IMR-90 (cell line): ENCODE results near the gene CTNNBIP1. TPM values are rescaled to one million over a fixed set of nuclear protein-coding genes. Genes with fewer than 3 reads are reported as not detected.

Source experiments
- ATAC-seq: fragments of 200-7000 bp; cut with Tn5 transposase; 2 replicates; pipeline ENCODE4 v1.9.1; 2020; ENCODE audit warnings: low read depth, mild to moderate bottlenecking, moderate library complexity
- BruUV-seq: library from RNA; stranded (reverse); fragments of 400-500 nt; replicated peaks from 2 replicates; lab custom pipeline; 2021; lab: Mats Ljungman, UMichigan
- CTCF ChIA-PET: fragments of 300-600 bp; formaldehyde crosslinking; extraction: SDS; loops from one replicate; lab custom pipeline; 2021; ENCODE audit warnings: antibody characterized with exemption; lab: Yijun Ruan, JAX
- POLR2A ChIA-PET: fragments of 300-600 bp; sonication (Branson Sonifier 250); formaldehyde crosslinking; loops from one replicate; lab custom pipeline; 2022; ENCODE audit warnings: antibody characterized with exemption; ENCODE audit not compliant: unreplicated experiment; lab: Charles Lee
- DNase-seq: peaks from one replicate; pipeline ENCODE4 v3.0.0; 2013
- H2AFZ ChIP-seq: replicated peaks from 2 replicates; pipeline ENCODE3; 2013; ENCODE audit warnings: low read length, mild to moderate bottlenecking; ENCODE audit not compliant: poor library complexity
- H2AK5ac ChIP-seq: 2 replicates; pipeline ENCODE4 v1.6.1; 2013; ENCODE audit warnings: low read depth, low read length, inconsistent platforms
- H2AK9ac ChIP-seq: replicated peaks from 2 replicates; pipeline ENCODE3; 2013; ENCODE audit warnings: mild to moderate bottlenecking, low read depth, low read length, moderate library complexity; ENCODE audit not compliant: poor library complexity
- H2BK120ac ChIP-seq: 2 replicates; pipeline ENCODE4 v1.6.1; 2013; ENCODE audit warnings: low read depth, low read length, inconsistent platforms
- H2BK15ac ChIP-seq: 3 replicates; pipeline ENCODE4 v1.6.1; 2013; ENCODE audit warnings: low read depth, low read length, inconsistent platforms
- H2BK20ac ChIP-seq: 2 replicates; pipeline ENCODE4 v1.6.1; 2013; ENCODE audit warnings: low read depth, mild to moderate bottlenecking, inconsistent platforms, low read length, moderate library complexity
- H2BK5ac ChIP-seq: 2 replicates; pipeline ENCODE4 v1.6.1; 2013; ENCODE audit warnings: mild to moderate bottlenecking, low read depth, low read length, inconsistent platforms; ENCODE audit not compliant: poor library complexity, severe bottlenecking
- H3K14ac ChIP-seq: replicated peaks from 2 replicates; pipeline ENCODE4 v1.6.1; 2013; ENCODE audit warnings: low read depth, low read length, inconsistent platforms
- H3K18ac ChIP-seq: 2 replicates; pipeline ENCODE4 v1.6.1; 2013; ENCODE audit warnings: low read depth, low read length, control low read depth
- H3K23ac ChIP-seq: 2 replicates; pipeline ENCODE4 v1.6.1; 2013; ENCODE audit warnings: low read depth, low read length, inconsistent platforms
- H3K27ac ChIP-seq: 2 replicates; pipeline ENCODE4 v1.5.1; 2013; ENCODE audit warnings: mild to moderate bottlenecking, control low read depth, low read length; ENCODE audit not compliant: insufficient read depth
- H3K27me3 ChIP-seq: 2 replicates; pipeline ENCODE4 v1.6.1; 2013; ENCODE audit warnings: low read length; ENCODE audit not compliant: control insufficient read depth, insufficient read depth
- H3K36me3 ChIP-seq: 2 replicates; pipeline ENCODE4 v1.6.1; 2013; ENCODE audit warnings: low read length, mixed read lengths; ENCODE audit not compliant: control insufficient read depth, insufficient read depth
- H3K4ac ChIP-seq: 2 replicates; pipeline ENCODE4 v1.6.1; 2013; ENCODE audit warnings: low read depth, low read length, inconsistent platforms
- H3K4me1 ChIP-seq: 2 replicates; pipeline ENCODE4 v1.6.1; 2013; ENCODE audit warnings: low read length, mixed read lengths; ENCODE audit not compliant: control insufficient read depth, insufficient read depth
- H3K4me2 ChIP-seq: 2 replicates; pipeline ENCODE4 v1.6.1; 2013; ENCODE audit warnings: low read depth, mild to moderate bottlenecking, control low read depth, low read length, moderate library complexity
- H3K4me3 ChIP-seq: 2 replicates; pipeline ENCODE4 v1.5.1; 2013; ENCODE audit warnings: low read depth, mild to moderate bottlenecking, control low read depth, low read length, moderate library complexity; ENCODE audit not compliant: insufficient read depth
- H3K56ac ChIP-seq: 2 replicates; pipeline ENCODE4 v1.6.1; 2013; ENCODE audit warnings: low read length, inconsistent platforms; ENCODE audit not compliant: insufficient read depth; ENCODE audit errors: extremely low read depth
- H3K79me1 ChIP-seq, 2 experiments: 2 replicates each; pipeline ENCODE4 v1.6.1; 2013; ENCODE audit warnings: low read length in 2 of 2, inconsistent platforms in 1 of 2, low read depth in 1 of 2
- H3K9ac ChIP-seq: 2 replicates; pipeline ENCODE4 v1.6.1; 2013; ENCODE audit warnings: low read depth, low read length, control low read depth
- H3K9me1 ChIP-seq: 2 replicates; pipeline ENCODE4 v1.6.1; 2013; ENCODE audit warnings: low read length, inconsistent platforms; ENCODE audit not compliant: insufficient read depth
- H3K9me3 ChIP-seq: 2 replicates; pipeline ENCODE4 v1.6.1; 2013; ENCODE audit warnings: low read length; ENCODE audit not compliant: control insufficient read depth, insufficient read depth
- H4K20me1 ChIP-seq: 2 replicates; pipeline ENCODE4 v1.6.1; 2013; ENCODE audit warnings: low read length, inconsistent platforms; ENCODE audit not compliant: insufficient read depth
- H4K5ac ChIP-seq: 2 replicates; pipeline ENCODE4 v1.6.1; 2013; ENCODE audit warnings: mild to moderate bottlenecking, low read depth, low read length, control low read depth
- H4K8ac ChIP-seq, 2 experiments: 2 replicates each; pipeline ENCODE4 v1.6.1; 2013; ENCODE audit warnings: low read depth in 2 of 2, low read length in 2 of 2, control low read depth in 1 of 2, inconsistent platforms in 1 of 2
- H4K91ac ChIP-seq: 2 replicates; pipeline ENCODE4 v1.6.1; 2013; ENCODE audit warnings: low read depth, low read length, inconsistent platforms; ENCODE audit not compliant: insufficient read depth
- BHLHE40 ChIP-seq: fragments of 150-350 bp; IDR thresholded peaks from 2 replicates; pipeline ENCODE4 v1.6.1; 2016; ENCODE audit warnings: mild to moderate bottlenecking, low read depth, low read length
- CEBPB ChIP-seq: IDR thresholded peaks from 2 replicates; pipeline ENCODE4 v1.6.1; 2012; ENCODE audit warnings: low read depth, low read length, improper control_type of control experiment
- CHD1 ChIP-seq: IDR thresholded peaks from 2 replicates; pipeline ENCODE4 v1.6.1; 2012; ENCODE audit warnings: low read depth, low read length, improper control_type of control experiment
- CTCF ChIP-seq: conservative IDR thresholded peaks from 2 replicates; pipeline ENCODE4 v1.5.1; 2012; ENCODE audit warnings: mild to moderate bottlenecking, low read depth, low read length, improper control_type of control experiment
- FOS ChIP-seq: fragments of 150-350 bp; IDR thresholded peaks from 2 replicates; pipeline ENCODE4 v1.6.1; 2016; ENCODE audit warnings: low read depth, low read length
- MAFK ChIP-seq: IDR thresholded peaks from 2 replicates; pipeline ENCODE4 v1.6.1; 2012; ENCODE audit warnings: low read depth, low read length, improper control_type of control experiment
- MXI1 ChIP-seq: IDR thresholded peaks from 2 replicates; pipeline ENCODE4 v1.6.1; 2012; ENCODE audit warnings: low read depth, mild to moderate bottlenecking, low read length, moderate library complexity, borderline replicate concordance
- NFE2L2 ChIP-seq: fragments of 150-350 bp; IDR thresholded peaks from 2 replicates; pipeline ENCODE4 v1.6.1; 2016; ENCODE audit warnings: low read depth, mild to moderate bottlenecking, low read length
- POLR2A ChIP-seq: IDR thresholded peaks from 2 replicates; pipeline ENCODE4 v1.6.1; 2012; ENCODE audit warnings: mild to moderate bottlenecking, low read depth, low read length
- RAD21 ChIP-seq: IDR thresholded peaks from 2 replicates; pipeline ENCODE4 v1.6.1; 2012; ENCODE audit warnings: low read length, improper control_type of control experiment
- RCOR1 ChIP-seq: IDR thresholded peaks from 2 replicates; pipeline ENCODE4 v1.6.1; 2012; ENCODE audit warnings: mild to moderate bottlenecking, low read length, improper control_type of control experiment; ENCODE audit not compliant: insufficient replicate concordance
- SMC3 ChIP-seq: fragments of 150-350 bp; IDR thresholded peaks from 2 replicates; pipeline ENCODE4 v1.6.1; 2016; ENCODE audit warnings: low read depth, mild to moderate bottlenecking, antibody characterized with exemption, low read length, moderate library complexity
- USF2 ChIP-seq: fragments of 150-350 bp; IDR thresholded peaks from 2 replicates; pipeline ENCODE4 v1.6.1; 2017; ENCODE audit warnings: mild to moderate bottlenecking, antibody characterized with exemption, low read length, low read depth
- WGBS, 2 experiments: methylation state at CpG; one replicate each; pipeline versions ENCODE4 v1.1.5 to v1.1.7; 2013; ENCODE audit warnings: missing lambda C conversion rate in 2 of 2; ENCODE audit not compliant: insufficient read length in 1 of 2; ENCODE audit errors: extremely low coverage in 2 of 2; 5-methylcytosine and 5-hydroxymethylcytosine counted together
- dilution Hi-C: fragments of 300-500 bp; cut with HindIII; formaldehyde crosslinking; loops from one replicate; pipeline ENCODE4 v1.14.3; 2018; ENCODE audit warnings: low sequenced_read_pairs; ENCODE audit not compliant: unreplicated experiment
- in situ Hi-C: fragments of 300-500 bp; cut with MboI; formaldehyde crosslinking; loops from 3 replicates; pipeline ENCODE4 v1.14.3; 2019; ENCODE audit warnings: low sequenced_read_pairs, inconsistent platforms, mixed read lengths
- intact Hi-C: fragments of 100-400 bp; cut with micrococcal nuclease; formaldehyde crosslinking; loops from 2 replicates; pipeline ENCODE4 v1.10.0; 2022
- polyA plus RNA-seq, 3 experiments: library from polyadenylated mRNA; depleted of rRNA; stranded (reverse); fragments of >200 nt; gene quantifications; 2 replicates each; pipeline ENCODE4 v1.2.3, GENCODE V29; 2012; ENCODE audit warnings: low replicate concordance in 1 of 3
- total RNA-seq: library from RNA; depleted of rRNA; stranded (reverse); fragments of >200 nt; gene quantifications from 2 replicates; pipeline ENCODE4 v1.2.3, GENCODE V29; 2012

Gene CTNNBIP1
- total and polyA plus RNA-seq, 2 of the 4 experiments (the other 2 are of a cell fraction): 24.7 to 28.5 TPM

GRCh38 chr1:9858293-9859035, 51.6 kb downstream of the CTNNBIP1 start:
- Histone ChIP-seq H2BK120ac (no peak overlapping the region), H2AFZ (no peak overlapping the region), H3K56ac (no peak overlapping the region), H3K9ac (no peak overlapping the region), H2BK20ac (no peak overlapping the region), H3K18ac (no peak overlapping the region), H3K27me3 (no peaks in the 10 kb centered on the region), H4K20me1 (no peaks in the 10 kb centered on the region), H3K4me3 (no peak overlapping the region), H3K23ac (no peak overlapping the region), H2AK5ac (no peak overlapping the region), H3K14ac (no peak overlapping the region), H4K91ac (no peak overlapping the region), H3K79me1 (no peaks in the 10 kb centered on the region; a peak in 1 of 4 replicates), H3K9me3 (no peaks in the 10 kb centered on the region), H4K5ac (no peak overlapping the region), H3K9me1 (no peaks in the 10 kb centered on the region; the same call in 1 of the 2 replicates), H3K27ac (no peak overlapping the region), H4K8ac (no peak overlapping the region), H3K36me3 (peaks cover 7% of the 10 kb centered on the region), H3K4me1 (peaks cover 1% of the 10 kb centered on the region; the same call in 1 of the 2 replicates), H2BK15ac (no peak overlapping the region), H2AK9ac (no peak overlapping the region), H3K4ac (no peak overlapping the region), H3K4me2 (no peak overlapping the region), H2BK5ac (no peak overlapping the region)
- intact Hi-C loops (no loop called here), in situ Hi-C loops (no loop called here), dilution Hi-C loops (no loop called here)
- BruUV-seq: no TSS peak
- 93% methylated on average over 6 of the region's 6 CpGs; no CpG with 5 or more reads in 1 of the 2 experiments for WGBS, 2 experiments
- TF ChIP-seq CEBPB: no peak
- TF ChIP-seq MXI1: no peak
- no peak for TF ChIP-seq POLR2A
- TF ChIP-seq CHD1: no peak
- TF ChIP-seq RAD21: no peak
- TF ChIP-seq BHLHE40: no peak
- TF ChIP-seq CTCF: no peak
- TF ChIP-seq MAFK: no peak
- no peak for TF ChIP-seq NFE2L2
- TF ChIP-seq SMC3: no peak
- TF ChIP-seq FOS: no peak
- no peak for TF ChIP-seq USF2
- no peak for TF ChIP-seq RCOR1
- ATAC-seq (no peak), DNase-seq (no peak)
- POLR2A ChIA-PET: no interaction called here
- CTCF ChIA-PET: no interaction called here
